GM23338 (cell line): Measurements from ENCODE around the gene ARL8B. TPM values are rescaled to one million over a fixed set of nuclear protein-coding genes. Genes with fewer than 3 reads are reported as not detected.

ENCODE experiments used
- CREB1 ChIP-seq: fragments of 250-450 bp; sonication (Bioruptor Pico); IDR thresholded peaks from 2 replicates; pipeline ENCODE4 v1.5.0; 2020; ENCODE audit warnings: low read depth, mild to moderate bottlenecking, moderate library complexity
- EZH2phosphoT487 ChIP-seq: fragments of 200-600 bp; sonication (generic); IDR thresholded peaks from one replicate; pipeline ENCODE4 v1.8.1; 2018; ENCODE audit warnings: antibody characterized with exemption; ENCODE audit not compliant: unreplicated experiment
- JUNB ChIP-seq: IDR thresholded peaks from one replicate; pipeline ENCODE4 v1.6.1; 2016; ENCODE audit warnings: antibody characterized with exemption; ENCODE audit not compliant: unreplicated experiment
- NANOG ChIP-seq: IDR thresholded peaks from 2 replicates; pipeline ENCODE4 v1.6.1; 2016; ENCODE audit warnings: antibody characterized with exemption, borderline replicate concordance
- ZNF114 ChIP-seq: fragments of 250-450 bp; sonication (Bioruptor Pico); IDR thresholded peaks from 2 replicates; pipeline ENCODE4 v1.5.0; 2020; ENCODE audit warnings: mild to moderate bottlenecking, moderate library complexity
- ZNF331 ChIP-seq: fragments of 250-450 bp; sonication (Bioruptor Pico); IDR thresholded peaks from 2 replicates; pipeline ENCODE4 v1.5.0; 2020; ENCODE audit warnings: low read depth, mild to moderate bottlenecking, moderate library complexity
- polyA plus RNA-seq: library from polyadenylated mRNA; unstranded; fragments of >200 nt; fragmentation: Nextera tagmentation; extraction: Ambion mirVana; gene quantifications from 2 replicates; pipeline ENCODE4 v1.2.1, GENCODE V29; 2016
- total RNA-seq: library from RNA; depleted of rRNA; stranded (reverse); fragments of >200 nt; shearing (Covaris generic); gene quantifications from 2 replicates; pipeline ENCODE4 v1.2.3, GENCODE V29; 2014
- TF ChIP-seq, protein P1 (sequence below): fragments of 250-450 bp; sonication (Bioruptor Pico); IDR thresholded peaks from 2 replicates; pipeline ENCODE4 v1.5.0; 2020; ENCODE audit warnings: mild to moderate bottlenecking, moderate library complexity
- TF ChIP-seq, protein P2 (sequence below), 2 experiments: fragments of 200-600 bp in 1 of 2; sonication (generic) in 1 of 2; conservative IDR thresholded peaks; 2 replicates each; pipeline versions ENCODE4 v1.5.1 to v1.6.1; 2016 to 2017; ENCODE audit warnings: antibody characterized with exemption in 2 of 2, low read depth in 2 of 2, mild to moderate bottlenecking in 2 of 2, moderate library complexity in 1 of 2
- TF ChIP-seq, protein P3 (sequence below): IDR thresholded peaks from 2 replicates; pipeline ENCODE4 v1.6.1; 2016; ENCODE audit warnings: antibody characterized with exemption
- TF ChIP-seq, protein P4 (sequence below): IDR thresholded peaks from one replicate; pipeline ENCODE4 v1.6.1; 2018; ENCODE audit warnings: antibody characterized with exemption; ENCODE audit not compliant: unreplicated experiment

The ARL8B gene
- total and polyA plus RNA-seq, 2 experiments from 2014 or later: 25.5 to 40.8 TPM

DNA sequence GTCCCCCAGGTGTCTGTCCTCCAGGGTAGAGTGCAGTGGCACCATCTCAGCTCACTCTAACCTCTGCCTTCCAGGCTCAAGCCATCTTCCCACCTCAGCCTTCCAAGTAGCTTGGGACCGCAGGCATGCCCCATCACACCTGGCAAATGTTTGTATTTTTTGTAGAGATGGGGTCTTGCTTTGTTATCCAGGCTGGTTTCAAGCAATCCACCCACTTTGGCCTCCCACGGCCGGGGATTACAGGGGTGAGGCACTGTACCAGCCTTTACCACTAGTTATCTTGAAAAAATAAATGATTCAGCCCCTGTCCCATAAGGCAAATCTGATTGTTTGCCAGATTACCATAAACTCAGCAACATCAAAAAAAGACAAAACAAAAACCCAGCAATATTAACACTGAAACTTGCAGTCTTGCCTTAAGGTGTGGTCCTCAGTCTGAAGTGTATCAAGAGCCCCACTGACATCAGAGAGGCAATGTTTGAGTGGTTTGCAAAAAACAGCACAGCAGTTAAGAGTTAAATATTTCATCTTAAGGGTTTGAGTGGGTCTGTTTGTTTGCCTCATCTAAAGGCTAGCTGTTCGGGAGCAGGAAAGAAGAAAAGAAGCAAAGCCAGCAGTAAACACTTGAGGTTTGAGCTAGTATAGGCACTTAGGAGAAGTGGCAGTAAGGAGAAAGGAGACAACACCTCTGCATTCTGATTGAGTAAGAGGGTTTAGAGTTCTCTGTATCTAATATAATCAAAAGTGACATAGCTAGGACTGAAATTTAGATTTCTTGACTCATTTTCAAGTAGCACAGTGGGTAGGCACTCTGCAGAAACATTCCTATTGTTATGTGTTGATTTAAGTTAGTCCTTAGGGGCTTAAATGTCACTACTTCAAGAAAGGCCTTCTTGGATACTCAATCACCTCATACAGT is 39.1 kb downstream of the ARL8B start (continued):
- TF ChIP-seq, protein P1, sequence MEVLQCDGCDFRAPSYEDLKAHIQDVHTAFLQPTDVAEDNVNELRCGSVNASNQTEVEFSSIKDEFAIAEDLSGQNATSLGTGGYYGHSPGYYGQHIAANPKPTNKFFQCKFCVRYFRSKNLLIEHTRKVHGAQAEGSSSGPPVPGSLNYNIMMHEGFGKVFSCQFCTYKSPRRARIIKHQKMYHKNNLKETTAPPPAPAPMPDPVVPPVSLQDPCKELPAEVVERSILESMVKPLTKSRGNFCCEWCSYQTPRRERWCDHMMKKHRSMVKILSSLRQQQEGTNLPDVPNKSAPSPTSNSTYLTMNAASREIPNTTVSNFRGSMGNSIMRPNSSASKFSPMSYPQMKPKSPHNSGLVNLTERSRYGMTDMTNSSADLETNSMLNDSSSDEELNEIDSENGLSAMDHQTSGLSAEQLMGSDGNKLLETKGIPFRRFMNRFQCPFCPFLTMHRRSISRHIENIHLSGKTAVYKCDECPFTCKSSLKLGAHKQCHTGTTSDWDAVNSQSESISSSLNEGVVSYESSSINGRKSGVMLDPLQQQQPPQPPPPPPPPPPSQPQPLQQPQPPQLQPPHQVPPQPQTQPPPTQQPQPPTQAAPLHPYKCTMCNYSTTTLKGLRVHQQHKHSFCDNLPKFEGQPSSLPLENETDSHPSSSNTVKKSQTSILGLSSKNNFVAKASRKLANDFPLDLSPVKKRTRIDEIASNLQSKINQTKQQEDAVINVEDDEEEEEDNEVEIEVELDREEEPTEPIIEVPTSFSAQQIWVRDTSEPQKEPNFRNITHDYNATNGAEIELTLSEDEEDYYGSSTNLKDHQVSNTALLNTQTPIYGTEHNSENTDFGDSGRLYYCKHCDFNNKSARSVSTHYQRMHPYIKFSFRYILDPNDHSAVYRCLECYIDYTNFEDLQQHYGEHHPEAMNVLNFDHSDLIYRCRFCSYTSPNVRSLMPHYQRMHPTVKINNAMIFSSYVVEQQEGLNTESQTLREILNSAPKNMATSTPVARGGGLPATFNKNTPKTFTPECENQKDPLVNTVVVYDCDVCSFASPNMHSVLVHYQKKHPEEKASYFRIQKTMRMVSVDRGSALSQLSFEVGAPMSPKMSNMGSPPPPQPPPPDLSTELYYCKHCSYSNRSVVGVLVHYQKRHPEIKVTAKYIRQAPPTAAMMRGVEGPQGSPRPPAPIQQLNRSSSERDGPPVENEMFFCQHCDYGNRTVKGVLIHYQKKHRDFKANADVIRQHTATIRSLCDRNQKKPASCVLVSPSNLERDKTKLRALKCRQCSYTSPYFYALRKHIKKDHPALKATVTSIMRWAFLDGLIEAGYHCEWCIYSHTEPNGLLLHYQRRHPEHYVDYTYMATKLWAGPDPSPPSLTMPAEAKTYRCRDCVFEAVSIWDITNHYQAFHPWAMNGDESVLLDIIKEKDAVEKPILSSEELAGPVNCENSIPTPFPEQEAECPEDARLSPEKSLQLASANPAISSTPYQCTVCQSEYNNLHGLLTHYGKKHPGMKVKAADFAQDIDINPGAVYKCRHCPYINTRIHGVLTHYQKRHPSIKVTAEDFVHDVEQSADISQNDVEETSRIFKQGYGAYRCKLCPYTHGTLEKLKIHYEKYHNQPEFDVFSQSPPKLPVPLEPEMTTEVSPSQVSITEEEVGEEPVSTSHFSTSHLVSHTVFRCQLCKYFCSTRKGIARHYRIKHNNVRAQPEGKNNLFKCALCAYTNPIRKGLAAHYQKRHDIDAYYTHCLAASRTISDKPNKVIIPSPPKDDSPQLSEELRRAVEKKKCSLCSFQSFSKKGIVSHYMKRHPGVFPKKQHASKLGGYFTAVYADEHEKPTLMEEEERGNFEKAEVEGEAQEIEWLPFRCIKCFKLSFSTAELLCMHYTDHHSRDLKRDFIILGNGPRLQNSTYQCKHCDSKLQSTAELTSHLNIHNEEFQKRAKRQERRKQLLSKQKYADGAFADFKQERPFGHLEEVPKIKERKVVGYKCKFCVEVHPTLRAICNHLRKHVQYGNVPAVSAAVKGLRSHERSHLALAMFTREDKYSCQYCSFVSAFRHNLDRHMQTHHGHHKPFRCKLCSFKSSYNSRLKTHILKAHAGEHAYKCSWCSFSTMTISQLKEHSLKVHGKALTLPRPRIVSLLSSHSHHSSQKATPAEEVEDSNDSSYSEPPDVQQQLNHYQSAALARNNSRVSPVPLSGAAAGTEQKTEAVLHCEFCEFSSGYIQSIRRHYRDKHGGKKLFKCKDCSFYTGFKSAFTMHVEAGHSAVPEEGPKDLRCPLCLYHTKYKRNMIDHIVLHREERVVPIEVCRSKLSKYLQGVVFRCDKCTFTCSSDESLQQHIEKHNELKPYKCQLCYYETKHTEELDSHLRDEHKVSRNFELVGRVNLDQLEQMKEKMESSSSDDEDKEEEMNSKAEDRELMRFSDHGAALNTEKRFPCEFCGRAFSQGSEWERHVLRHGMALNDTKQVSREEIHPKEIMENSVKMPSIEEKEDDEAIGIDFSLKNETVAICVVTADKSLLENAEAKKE (CRISPR knock-in tag): no peak
- TF ChIP-seq, protein P2, sequence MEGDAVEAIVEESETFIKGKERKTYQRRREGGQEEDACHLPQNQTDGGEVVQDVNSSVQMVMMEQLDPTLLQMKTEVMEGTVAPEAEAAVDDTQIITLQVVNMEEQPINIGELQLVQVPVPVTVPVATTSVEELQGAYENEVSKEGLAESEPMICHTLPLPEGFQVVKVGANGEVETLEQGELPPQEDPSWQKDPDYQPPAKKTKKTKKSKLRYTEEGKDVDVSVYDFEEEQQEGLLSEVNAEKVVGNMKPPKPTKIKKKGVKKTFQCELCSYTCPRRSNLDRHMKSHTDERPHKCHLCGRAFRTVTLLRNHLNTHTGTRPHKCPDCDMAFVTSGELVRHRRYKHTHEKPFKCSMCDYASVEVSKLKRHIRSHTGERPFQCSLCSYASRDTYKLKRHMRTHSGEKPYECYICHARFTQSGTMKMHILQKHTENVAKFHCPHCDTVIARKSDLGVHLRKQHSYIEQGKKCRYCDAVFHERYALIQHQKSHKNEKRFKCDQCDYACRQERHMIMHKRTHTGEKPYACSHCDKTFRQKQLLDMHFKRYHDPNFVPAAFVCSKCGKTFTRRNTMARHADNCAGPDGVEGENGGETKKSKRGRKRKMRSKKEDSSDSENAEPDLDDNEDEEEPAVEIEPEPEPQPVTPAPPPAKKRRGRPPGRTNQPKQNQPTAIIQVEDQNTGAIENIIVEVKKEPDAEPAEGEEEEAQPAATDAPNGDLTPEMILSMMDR (conservative IDR thresholded peaks at IDR 0.05; ENCODE audit: low read depth in 2 of 2): no peak
- no peak for TF ChIP-seq ZNF331 (CRISPR knock-in tag)
- TF ChIP-seq ZNF114 (CRISPR knock-in tag): no peak
- TF ChIP-seq, protein P3, sequence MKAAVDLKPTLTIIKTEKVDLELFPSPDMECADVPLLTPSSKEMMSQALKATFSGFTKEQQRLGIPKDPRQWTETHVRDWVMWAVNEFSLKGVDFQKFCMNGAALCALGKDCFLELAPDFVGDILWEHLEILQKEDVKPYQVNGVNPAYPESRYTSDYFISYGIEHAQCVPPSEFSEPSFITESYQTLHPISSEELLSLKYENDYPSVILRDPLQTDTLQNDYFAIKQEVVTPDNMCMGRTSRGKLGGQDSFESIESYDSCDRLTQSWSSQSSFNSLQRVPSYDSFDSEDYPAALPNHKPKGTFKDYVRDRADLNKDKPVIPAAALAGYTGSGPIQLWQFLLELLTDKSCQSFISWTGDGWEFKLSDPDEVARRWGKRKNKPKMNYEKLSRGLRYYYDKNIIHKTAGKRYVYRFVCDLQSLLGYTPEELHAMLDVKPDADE: no peak
- TF ChIP-seq JUNB: no peak
- TF ChIP-seq, protein P4, sequence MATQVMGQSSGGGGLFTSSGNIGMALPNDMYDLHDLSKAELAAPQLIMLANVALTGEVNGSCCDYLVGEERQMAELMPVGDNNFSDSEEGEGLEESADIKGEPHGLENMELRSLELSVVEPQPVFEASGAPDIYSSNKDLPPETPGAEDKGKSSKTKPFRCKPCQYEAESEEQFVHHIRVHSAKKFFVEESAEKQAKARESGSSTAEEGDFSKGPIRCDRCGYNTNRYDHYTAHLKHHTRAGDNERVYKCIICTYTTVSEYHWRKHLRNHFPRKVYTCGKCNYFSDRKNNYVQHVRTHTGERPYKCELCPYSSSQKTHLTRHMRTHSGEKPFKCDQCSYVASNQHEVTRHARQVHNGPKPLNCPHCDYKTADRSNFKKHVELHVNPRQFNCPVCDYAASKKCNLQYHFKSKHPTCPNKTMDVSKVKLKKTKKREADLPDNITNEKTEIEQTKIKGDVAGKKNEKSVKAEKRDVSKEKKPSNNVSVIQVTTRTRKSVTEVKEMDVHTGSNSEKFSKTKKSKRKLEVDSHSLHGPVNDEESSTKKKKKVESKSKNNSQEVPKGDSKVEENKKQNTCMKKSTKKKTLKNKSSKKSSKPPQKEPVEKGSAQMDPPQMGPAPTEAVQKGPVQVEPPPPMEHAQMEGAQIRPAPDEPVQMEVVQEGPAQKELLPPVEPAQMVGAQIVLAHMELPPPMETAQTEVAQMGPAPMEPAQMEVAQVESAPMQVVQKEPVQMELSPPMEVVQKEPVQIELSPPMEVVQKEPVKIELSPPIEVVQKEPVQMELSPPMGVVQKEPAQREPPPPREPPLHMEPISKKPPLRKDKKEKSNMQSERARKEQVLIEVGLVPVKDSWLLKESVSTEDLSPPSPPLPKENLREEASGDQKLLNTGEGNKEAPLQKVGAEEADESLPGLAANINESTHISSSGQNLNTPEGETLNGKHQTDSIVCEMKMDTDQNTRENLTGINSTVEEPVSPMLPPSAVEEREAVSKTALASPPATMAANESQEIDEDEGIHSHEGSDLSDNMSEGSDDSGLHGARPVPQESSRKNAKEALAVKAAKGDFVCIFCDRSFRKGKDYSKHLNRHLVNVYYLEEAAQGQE: no peak
- TF ChIP-seq EZH2phosphoT487: no peak
- TF ChIP-seq CREB1 (CRISPR knock-in tag): no peak
- TF ChIP-seq NANOG: no peak
